Loucy (cell line): ENCODE data around the gene YWHAQ.

Experiments
- H2AFZ ChIP-seq: fragments of 200-600 bp; sonication (generic); 2 replicates; pipeline ENCODE4 v1.6.0; 2016; ENCODE audit warnings: antibody characterized with exemption, mild to moderate bottlenecking, low read length, moderate library complexity
- H3F3A ChIP-seq: fragments of 200-600 bp; 2 replicates; pipeline ENCODE4 v1.6.0; 2016; ENCODE audit warnings: antibody characterized with exemption, low read depth, mild to moderate bottlenecking
- H3K27me3 ChIP-seq: fragments of 200-600 bp; sonication (generic); 2 replicates; pipeline ENCODE4 v1.6.1; 2014; ENCODE audit warnings: low read length, mild to moderate bottlenecking; ENCODE audit not compliant: insufficient read depth, poor library complexity, severe bottlenecking
- H3K36me3 ChIP-seq: fragments of 200-600 bp; sonication (generic); 2 replicates; pipeline ENCODE4 v1.6.1; 2016; ENCODE audit warnings: low read length; ENCODE audit not compliant: insufficient read depth
- H3K4me1 ChIP-seq: fragments of 200-600 bp; sonication (generic); 2 replicates; pipeline ENCODE4 v1.5.1; 2014; ENCODE audit warnings: low read length, mild to moderate bottlenecking; ENCODE audit not compliant: insufficient read depth, poor library complexity, severe bottlenecking
- H3K4me2 ChIP-seq: fragments of 200-600 bp; sonication (generic); 2 replicates; pipeline ENCODE4 v1.6.0; 2014; ENCODE audit warnings: antibody characterized with exemption, low read length, low read depth, mild to moderate bottlenecking; ENCODE audit not compliant: poor library complexity, severe bottlenecking
- H3K4me3 ChIP-seq: fragments of 200-600 bp; sonication (generic); 2 replicates; pipeline ENCODE4 v1.5.1; 2014; ENCODE audit warnings: low read length, mild to moderate bottlenecking, mixed read lengths; ENCODE audit not compliant: poor library complexity, severe bottlenecking
- H3K79me2 ChIP-seq: fragments of 200-600 bp; sonication (generic); 2 replicates; pipeline ENCODE4 v1.6.1; 2014; ENCODE audit warnings: low read length; ENCODE audit not compliant: insufficient read depth
- H3K9ac ChIP-seq: fragments of 200-600 bp; sonication (generic); 2 replicates; pipeline ENCODE4 v1.6.0; 2014; ENCODE audit warnings: mild to moderate bottlenecking, low read depth, low read length, moderate library complexity; ENCODE audit not compliant: poor library complexity, severe bottlenecking
- H3K9me2 ChIP-seq: fragments of 200-600 bp; sonication (generic); replicated peaks from 2 replicates; pipeline ENCODE4 v1.6.1; 2016; ENCODE audit warnings: low read depth, low read length, mixed read lengths
- H3K9me3 ChIP-seq: fragments of 200-600 bp; sonication (generic); 2 replicates; pipeline ENCODE4 v1.6.1; 2014; ENCODE audit warnings: mild to moderate bottlenecking, antibody characterized with exemption, low read length, low read depth; ENCODE audit not compliant: insufficient read depth
- H4K20me1 ChIP-seq: fragments of 200-600 bp; sonication (generic); 2 replicates; pipeline ENCODE4 v1.6.0; 2014; ENCODE audit warnings: antibody characterized with exemption, low read length, mild to moderate bottlenecking; ENCODE audit not compliant: insufficient read depth, poor library complexity, severe bottlenecking
- CTCF ChIP-seq: fragments of 200-600 bp; sonication (generic); conservative IDR thresholded peaks from 2 replicates; pipeline ENCODE4 v1.5.1; 2014; ENCODE audit warnings: mild to moderate bottlenecking, antibody characterized with exemption, low read length
- EZH2phosphoT487 ChIP-seq: fragments of 200-600 bp; IDR thresholded peaks from 2 replicates; pipeline ENCODE4 v1.6.1; 2018; ENCODE audit warnings: antibody characterized with exemption, mild to moderate bottlenecking, moderate library complexity, borderline replicate concordance

Gene YWHAQ

GRCh38 chr2:9678544-9678943 is 47.7 kb upstream of the YWHAQ start:
- no peaks in the 10 kb centered on the region for H4K20me1 ChIP-seq
- TF ChIP-seq EZH2phosphoT487 = no peak
- TF ChIP-seq CTCF = no peak
- no peaks in the 10 kb centered on the region for H3K27me3 ChIP-seq
- no peak overlapping the region for H3K9ac ChIP-seq
- no peak overlapping the region for H3K4me2 ChIP-seq
- H3K36me3 ChIP-seq = no peaks in the 10 kb centered on the region
- no peaks in the 10 kb centered on the region for H3K79me2 ChIP-seq
- H3K9me2 ChIP-seq = no peaks in the 10 kb centered on the region
- H3F3A ChIP-seq = 0 out of 2 replicates have a peak, but pooled peaks cover 2% of the 10 kb centered on the region
- peaks cover 25% of the 10 kb centered on the region for H3K4me1 ChIP-seq
- 0 out of 2 replicates have a peak overlapping the region, but pooled peaks have one; percentile 31 for H2AFZ ChIP-seq
- H3K9me3 ChIP-seq = no peaks in the 10 kb centered on the region
- no peak overlapping the region for H3K4me3 ChIP-seq

- Histone ChIP-seq H3K9me3 (no peaks in the 10 kb centered on the region), H4K20me1 (no peaks in the 10 kb centered on the region), H3K9ac (no peak overlapping the region), H3K4me2 (no peak overlapping the region), H3K4me3 (no peak overlapping the region), H3K4me1 (peaks cover 11% of the 10 kb centered on the region), H3F3A (no peaks in the 10 kb centered on the region), H3K36me3 (no peaks in the 10 kb centered on the region), H3K27me3 (no peaks in the 10 kb centered on the region), H3K79me2 (no peaks in the 10 kb centered on the region), H2AFZ (no peak overlapping the region), H3K9me2 (no peaks in the 10 kb centered on the region)
- TF ChIP-seq EZH2phosphoT487 (no peak), CTCF (no peak)
Measured at GRCh38 chr2:9675415-9676351, 44.9 kb upstream of the YWHAQ start.

- no peaks in the 10 kb centered on the region for H3K27me3 ChIP-seq
- H3K9me2 ChIP-seq = no peaks in the 10 kb centered on the region
- H3K79me2 ChIP-seq = no peaks in the 10 kb centered on the region
- no peaks in the 10 kb centered on the region for H3K9me3 ChIP-seq
- peaks cover 4% of the 10 kb centered on the region for H3K4me1 ChIP-seq
- H3K36me3 ChIP-seq = no peaks in the 10 kb centered on the region
- no peak overlapping the region for H3K4me3 ChIP-seq
- no peak overlapping the region for H2AFZ ChIP-seq
- TF ChIP-seq CTCF (no peak), EZH2phosphoT487 (no peak)
- H3F3A ChIP-seq = no peaks in the 10 kb centered on the region
- no peak overlapping the region for H3K4me2 ChIP-seq
- H4K20me1 ChIP-seq = no peaks in the 10 kb centered on the region
- H3K9ac ChIP-seq = no peak overlapping the region
Measured at GRCh38 chr2:9674891-9675414, 44.2 kb upstream of the YWHAQ start.
